ENCODE results near the gene ZFP92. TPM values are rescaled to one million over a fixed set of nuclear protein-coding genes. Genes with fewer than 3 reads are reported as not detected.
"Not testable (repeated sequence)": the region's sequence is repeated elsewhere in the genome, so short reads cannot be mapped to it uniquely, and the experiment has no call there.

ZFP92 gene
- total and polyA plus RNA-seq, 8 donors: 0.98 to 2.9 (median 1.2) TPM

GRCh38 chrX:153386097-153386496 lies 25.2 kb upstream of the ZFP92 start:
- TF ChIP-seq CTCF (IDR thresholded peaks at IDR 0.05): no peak
- no peak overlapping the region for H3K4me3 ChIP-seq
- H3K27me3 ChIP-seq: no peaks in the 10 kb centered on the region
- no peaks in the 10 kb centered on the region for H3K36me3 ChIP-seq
- intact Hi-C loops (cut with DNase I): no loop called here
- DNase-seq (no peak), ATAC-seq (no peak)
- no peaks in the 10 kb centered on the region for H3K4me1 ChIP-seq
- no peak overlapping the region for H3K27ac ChIP-seq
- H3K9me3 ChIP-seq: no peaks in the 10 kb centered on the region

GRCh38 chrX:153387345-153387744 lies 23.9 kb upstream of the ZFP92 start:
- Histone ChIP-seq H3K27ac (no peak overlapping the region), H3K4me3 (no peak overlapping the region), H3K9me3 (no peaks in the 10 kb centered on the region), H3K27me3 (no peaks in the 10 kb centered on the region), H3K36me3 (no peaks in the 10 kb centered on the region), H3K4me1 (no peaks in the 10 kb centered on the region)
- intact Hi-C loops (cut with DNase I): no loop called here
- no peak for TF ChIP-seq CTCF (IDR thresholded peaks at IDR 0.05)
- ATAC-seq (no peak), DNase-seq (no peak)

- TF ChIP-seq CTCF (IDR thresholded peaks at IDR 0.05): no peak
- no peak for ATAC-seq
- H3K27me3 ChIP-seq: no peaks in the 10 kb centered on the region
Observed at GRCh38 chrX:153387987-153388721, 23.1 kb upstream of the ZFP92 start.

GRCh38 chrX:153388722-153389459 lies 22.4 kb upstream of the ZFP92 start:
- ATAC-seq (no peak), DNase-seq (no peak)

More at GRCh38 chrX:153387987-153388721, 23.1 kb upstream of the ZFP92 start:
- Histone ChIP-seq H3K36me3 (no peaks in the 10 kb centered on the region), H3K27ac (no peak overlapping the region), H3K4me1 (no peaks in the 10 kb centered on the region), H3K9me3 (no peaks in the 10 kb centered on the region), H3K4me3 (no peak overlapping the region)
- DNase-seq: no peak
- intact Hi-C loops (cut with DNase I): no loop called here

GRCh38 chrX:153389460-153389768 lies 21.9 kb upstream of the ZFP92 start:
- H3K27ac ChIP-seq; H3K36me3 ChIP-seq; ATAC-seq; H3K4me3 ChIP-seq; H3K9me3 ChIP-seq; H3K27me3 ChIP-seq; H3K4me1 ChIP-seq; intact Hi-C loops (cut with DNase I); DNase-seq: not testable (repeated sequence)

More at GRCh38 chrX:153388722-153389459, 22.4 kb upstream of the ZFP92 start:
- intact Hi-C loops (cut with DNase I): no loop called here
- Histone ChIP-seq H3K36me3 (no peaks in the 10 kb centered on the region), H3K4me3 (no peak overlapping the region), H3K27ac (no peak overlapping the region), H3K4me1 (no peaks in the 10 kb centered on the region), H3K9me3 (no peaks in the 10 kb centered on the region), H3K27me3 (no peaks in the 10 kb centered on the region)
- no peak for TF ChIP-seq CTCF (IDR thresholded peaks at IDR 0.05)
